H9 (cell line): Measurements from ENCODE around the gene MED1. TPM values are rescaled to one million over a fixed set of nuclear protein-coding genes. Genes with fewer than 3 reads are reported as not detected.
"Not testable (repeated sequence)": the region's sequence is repeated elsewhere in the genome, so short reads cannot be mapped to it uniquely, and the experiment has no call there.

Source experiments
- DNase-seq: peaks from one replicate; pipeline ENCODE4 v3.0.0-alpha.2; 2017
- H2AFZ ChIP-seq: one replicate; pipeline ENCODE4 v1.6.1; 2013; ENCODE audit warnings: mild to moderate bottlenecking, low read length, control low read depth, moderate library complexity
- H2AK5ac ChIP-seq: 2 replicates; pipeline ENCODE4 v1.6.1; 2013; ENCODE audit warnings: low read length, control low read depth, mixed read lengths; ENCODE audit not compliant: insufficient read length
- H2BK120ac ChIP-seq: one replicate; pipeline ENCODE4 v1.6.1; 2013; ENCODE audit warnings: low read depth, mild to moderate bottlenecking, low read length, control low read depth, inconsistent platforms; ENCODE audit not compliant: poor library complexity, severe bottlenecking
- H2BK12ac ChIP-seq: 2 replicates; pipeline ENCODE4 v1.6.1; 2013; ENCODE audit warnings: low read length, control low read depth, mixed read lengths, low read depth; ENCODE audit not compliant: insufficient read length
- H2BK15ac ChIP-seq: 2 replicates; pipeline ENCODE4 v1.6.1; 2013; ENCODE audit warnings: low read depth, low read length, control low read depth
- H2BK20ac ChIP-seq: one replicate; pipeline ENCODE4 v1.6.1; 2013; ENCODE audit warnings: low read depth, mild to moderate bottlenecking, low read length, control low read depth, inconsistent platforms; ENCODE audit not compliant: poor library complexity, severe bottlenecking
- H2BK5ac ChIP-seq: 2 replicates; pipeline ENCODE4 v1.6.1; 2013; ENCODE audit warnings: low read length, control low read depth, mixed read lengths; ENCODE audit not compliant: insufficient read length
- H3K14ac ChIP-seq: 2 replicates; pipeline ENCODE4 v1.6.1; 2013; ENCODE audit warnings: low read length, control low read depth; ENCODE audit not compliant: insufficient read depth
- H3K18ac ChIP-seq: 2 replicates; pipeline ENCODE4 v1.6.1; 2013; ENCODE audit warnings: low read depth, mild to moderate bottlenecking, mixed read lengths, low read length, control low read depth; ENCODE audit not compliant: insufficient read length
- H3K23ac ChIP-seq: 2 replicates; pipeline ENCODE4 v1.6.1; 2013; ENCODE audit warnings: low read length, control low read depth, mixed read lengths, low read depth; ENCODE audit not compliant: insufficient read length
- H3K23me2 ChIP-seq: 2 replicates; pipeline ENCODE4 v1.6.1; 2013; ENCODE audit warnings: low read depth, mild to moderate bottlenecking, mixed read lengths, low read length, control low read depth; ENCODE audit not compliant: insufficient read length, poor library complexity, severe bottlenecking
- H3K27ac ChIP-seq: 2 replicates; pipeline ENCODE4 v1.5.1; 2013; ENCODE audit warnings: low read length, control low read depth, mixed read lengths, low read depth; ENCODE audit not compliant: insufficient read length
- H3K27me3 ChIP-seq: 2 replicates; pipeline ENCODE4 v1.6.1; 2013; ENCODE audit warnings: low read length, control low read depth, inconsistent platforms; ENCODE audit not compliant: insufficient read depth
- H3K4ac ChIP-seq: 2 replicates; pipeline ENCODE4 v1.6.1; 2013; ENCODE audit warnings: low read depth, mild to moderate bottlenecking, control low read depth, inconsistent platforms, low read length, moderate library complexity
- H3K4me1 ChIP-seq: 2 replicates; pipeline ENCODE4 v1.6.1; 2013; ENCODE audit warnings: low read length, control low read depth, inconsistent platforms; ENCODE audit not compliant: insufficient read depth
- H3K4me2 ChIP-seq: 2 replicates; pipeline ENCODE4 v1.6.1; 2013; ENCODE audit warnings: low read length, control low read depth, mixed read lengths; ENCODE audit not compliant: insufficient read length, insufficient read depth
- H3K56ac ChIP-seq: 2 replicates; pipeline ENCODE4 v1.6.1; 2013; ENCODE audit warnings: low read depth, mild to moderate bottlenecking, mixed read lengths, low read length, control low read depth; ENCODE audit not compliant: insufficient read length
- H3K79me1 ChIP-seq: 2 replicates; pipeline ENCODE4 v1.6.1; 2013; ENCODE audit warnings: low read depth, mild to moderate bottlenecking, moderate library complexity, low read length, control low read depth, inconsistent platforms; ENCODE audit not compliant: insufficient read depth, poor library complexity, severe bottlenecking
- H3K79me2 ChIP-seq: 2 replicates; pipeline ENCODE4 v1.6.1; 2013; ENCODE audit warnings: low read length, control low read depth, inconsistent platforms; ENCODE audit not compliant: insufficient read depth
- H3K9ac ChIP-seq: 2 replicates; pipeline ENCODE4 v1.6.1; 2013; ENCODE audit warnings: low read length, control low read depth, mixed read lengths; ENCODE audit not compliant: insufficient read length; ENCODE audit errors: extremely low read depth
- H3K9me3 ChIP-seq: one replicate; pipeline ENCODE4 v1.6.1; 2013; ENCODE audit warnings: low read depth, low read length, inconsistent platforms; ENCODE audit not compliant: control insufficient read depth
- H3T11ph ChIP-seq: one replicate; pipeline ENCODE4 v1.6.1; 2013; ENCODE audit warnings: mild to moderate bottlenecking, low read length, control low read depth, inconsistent platforms
- H4K20me1 ChIP-seq: one replicate; pipeline ENCODE4 v1.6.1; 2013; ENCODE audit not compliant: control insufficient read depth, insufficient read length, insufficient read depth
- H4K5ac ChIP-seq: 2 replicates; pipeline ENCODE4 v1.6.1; 2013; ENCODE audit warnings: low read depth, mild to moderate bottlenecking, mixed read lengths, low read length, control low read depth; ENCODE audit not compliant: insufficient read length
- H4K8ac ChIP-seq: replicated peaks from 2 replicates; pipeline ENCODE4 v1.6.1; 2013; ENCODE audit warnings: low read length, control low read depth, mixed read lengths, low read depth; ENCODE audit not compliant: insufficient read length
- H4K91ac ChIP-seq: 2 replicates; pipeline ENCODE4 v1.6.1; 2013; ENCODE audit warnings: low read depth, mild to moderate bottlenecking, moderate library complexity, mixed read lengths, low read length, control low read depth; ENCODE audit not compliant: insufficient read length
- H3K27ac Mint-ChIP-seq, 3 experiments: 2 replicates in 2 of 3; 3 replicates in 1 of 3; pipeline ENCODE4 v1.8.0; 2020 to 2021; ENCODE audit warnings: mixed read lengths in 3 of 3, mild to moderate bottlenecking in 1 of 3, moderate library complexity in 1 of 3
- H3K27me3 Mint-ChIP-seq: 2 replicates; pipeline ENCODE4 v1.8.0; 2021; ENCODE audit warnings: low read depth, mild to moderate bottlenecking, moderate library complexity, mixed read lengths
- H3K36me3 Mint-ChIP-seq, 3 experiments: 2 replicates in 2 of 3; 3 replicates in 1 of 3; pipeline ENCODE4 v1.8.0; 2020 to 2021; ENCODE audit warnings: low read depth in 3 of 3, mixed read lengths in 3 of 3; ENCODE audit not compliant: insufficient read depth in 1 of 3
- H3K4me1 Mint-ChIP-seq, 2 experiments: 2 replicates each; pipeline ENCODE4 v1.8.0; 2020; ENCODE audit warnings: mixed read lengths in 2 of 2
- H3K4me3 Mint-ChIP-seq, 2 experiments: 2 replicates in 1 of 2; 3 replicates in 1 of 2; pipeline ENCODE4 v1.8.0; 2020 to 2021; ENCODE audit warnings: mild to moderate bottlenecking in 2 of 2, mixed read lengths in 2 of 2, moderate library complexity in 1 of 2
- H3K9me3 Mint-ChIP-seq, 2 experiments: 2 replicates in 1 of 2; 3 replicates in 1 of 2; pipeline ENCODE4 v1.8.0; 2020; ENCODE audit warnings: mild to moderate bottlenecking in 2 of 2, mixed read lengths in 2 of 2, moderate library complexity in 1 of 2
- WGBS: extraction: QIAGEN DNeasy Blood & Tissue Kit; methylation state at CpG from one replicate; pipeline ENCODE4 v1.1.7; 2013; ENCODE audit warnings: missing lambda C conversion rate, low lambda C conversion rate, mixed read lengths; ENCODE audit not compliant: insufficient read length; ENCODE audit errors: extremely low coverage; 5-methylcytosine and 5-hydroxymethylcytosine counted together
- total RNA-seq: library from RNA; stranded (reverse); gene quantifications from 2 replicates; pipeline ENCODE4 v1.2.1, GENCODE V29; 2021
- TF ChIP-seq, protein P1 (sequence below): fragments of 200-600 bp; sonication (generic); conservative IDR thresholded peaks from 3 replicates; pipeline ENCODE4 v1.8.0; 2021; ENCODE audit warnings: antibody characterized with exemption, mild to moderate bottlenecking

Gene MED1
- total RNA-seq, 1 experiment from 2014 or later = 59.2 TPM

GRCh38 chr17:39376434-39376833 is 74.6 kb downstream of the MED1 start:
- H3K27ac ChIP-seq = no peak overlapping the region
- WGBS = no CpG with 5 or more reads among the region's 2 CpGs
- H3K9me3 ChIP-seq = no peaks in the 10 kb centered on the region
- no peak overlapping the region for H3T11ph ChIP-seq
- no peak overlapping the region for H3K4ac ChIP-seq
- H3K79me2 ChIP-seq = no peaks in the 10 kb centered on the region
- no peak overlapping the region for H2BK15ac ChIP-seq
- H3K27me3 ChIP-seq = no peaks in the 10 kb centered on the region
- DNase-seq = no peak
- no peaks in the 10 kb centered on the region for H3K4me1 ChIP-seq
- peaks cover 6% of the 10 kb centered on the region in 2 experiments for H3K4me1 Mint-ChIP-seq
- H4K8ac ChIP-seq = no peak overlapping the region
- H3K4me3 Mint-ChIP-seq = no peak overlapping the region
- no peak overlapping the region for H3K56ac ChIP-seq
- H2BK12ac ChIP-seq = no peak overlapping the region
- no peak overlapping the region for H2BK5ac ChIP-seq
- no peak overlapping the region for H2BK20ac ChIP-seq
- H2AFZ ChIP-seq = no peak overlapping the region
- no peaks in the 10 kb centered on the region for H3K79me1 ChIP-seq
- no peaks in the 10 kb centered on the region for H3K23me2 ChIP-seq
- H3K4me2 ChIP-seq = no peak overlapping the region
- H3K9me3 Mint-ChIP-seq = no peaks in the 10 kb centered on the region
- H2BK120ac ChIP-seq = no peak overlapping the region
- no peak overlapping the region for H3K14ac ChIP-seq
- TF ChIP-seq, protein P1, sequence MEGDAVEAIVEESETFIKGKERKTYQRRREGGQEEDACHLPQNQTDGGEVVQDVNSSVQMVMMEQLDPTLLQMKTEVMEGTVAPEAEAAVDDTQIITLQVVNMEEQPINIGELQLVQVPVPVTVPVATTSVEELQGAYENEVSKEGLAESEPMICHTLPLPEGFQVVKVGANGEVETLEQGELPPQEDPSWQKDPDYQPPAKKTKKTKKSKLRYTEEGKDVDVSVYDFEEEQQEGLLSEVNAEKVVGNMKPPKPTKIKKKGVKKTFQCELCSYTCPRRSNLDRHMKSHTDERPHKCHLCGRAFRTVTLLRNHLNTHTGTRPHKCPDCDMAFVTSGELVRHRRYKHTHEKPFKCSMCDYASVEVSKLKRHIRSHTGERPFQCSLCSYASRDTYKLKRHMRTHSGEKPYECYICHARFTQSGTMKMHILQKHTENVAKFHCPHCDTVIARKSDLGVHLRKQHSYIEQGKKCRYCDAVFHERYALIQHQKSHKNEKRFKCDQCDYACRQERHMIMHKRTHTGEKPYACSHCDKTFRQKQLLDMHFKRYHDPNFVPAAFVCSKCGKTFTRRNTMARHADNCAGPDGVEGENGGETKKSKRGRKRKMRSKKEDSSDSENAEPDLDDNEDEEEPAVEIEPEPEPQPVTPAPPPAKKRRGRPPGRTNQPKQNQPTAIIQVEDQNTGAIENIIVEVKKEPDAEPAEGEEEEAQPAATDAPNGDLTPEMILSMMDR = no peak
- H3K27ac Mint-ChIP-seq = no peak overlapping the region
- H3K36me3 Mint-ChIP-seq = no peaks in the 10 kb centered on the region
- H3K27me3 Mint-ChIP-seq = no peaks in the 10 kb centered on the region
- H3K23ac ChIP-seq = no peak overlapping the region
- no peak overlapping the region for H4K91ac ChIP-seq
- H4K5ac ChIP-seq = no peak overlapping the region
- no peak overlapping the region for H3K18ac ChIP-seq
- H4K20me1 ChIP-seq = no peaks in the 10 kb centered on the region
- no peak overlapping the region for H2AK5ac ChIP-seq
- no peak overlapping the region for H3K9ac ChIP-seq

DNA sequence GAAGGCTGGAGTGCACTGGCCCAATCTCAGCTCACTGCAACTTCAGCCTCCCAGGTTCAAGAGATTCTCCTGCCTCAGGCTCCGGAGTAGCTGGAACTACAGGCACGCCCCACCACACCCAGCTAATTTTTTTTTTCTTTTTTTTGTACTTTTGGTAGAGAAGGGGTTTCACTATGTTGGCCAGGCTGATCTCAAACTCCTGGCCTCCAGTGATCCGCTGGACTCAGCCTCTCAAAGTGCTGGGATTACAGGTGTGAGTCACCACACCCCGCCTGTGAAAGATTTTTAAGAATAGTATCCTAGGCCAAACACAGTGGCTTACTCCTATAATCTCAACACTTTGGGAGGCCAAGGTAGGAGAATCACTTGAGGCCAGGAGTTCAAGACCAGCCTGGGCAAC is 83.3 kb downstream of the MED1 start:
- not testable (repeated sequence) for H2BK20ac ChIP-seq, H2BK12ac ChIP-seq, H3K27me3 Mint-ChIP-seq, H3K4me1 ChIP-seq, H3K79me2 ChIP-seq, H3K56ac ChIP-seq, H2BK120ac ChIP-seq, H3K9ac ChIP-seq, H4K8ac ChIP-seq, H2AK5ac ChIP-seq, H3K4ac ChIP-seq, H3K4me2 ChIP-seq, H2BK5ac ChIP-seq, H3K9me3 Mint-ChIP-seq, H2BK15ac ChIP-seq, H4K91ac ChIP-seq, H3K18ac ChIP-seq, H3K27me3 ChIP-seq, H3K23ac ChIP-seq, H3K23me2 ChIP-seq, H4K5ac ChIP-seq, H4K20me1 ChIP-seq, H3K36me3 Mint-ChIP-seq, H3K4me1 Mint-ChIP-seq, DNase-seq, H3K27ac ChIP-seq, H3K27ac Mint-ChIP-seq, H3K4me3 Mint-ChIP-seq, H3K9me3 ChIP-seq, H2AFZ ChIP-seq, H3K79me1 ChIP-seq, H3T11ph ChIP-seq, H3K14ac ChIP-seq
- WGBS = no CpG with 5 or more reads among the region's 4 CpGs
